Nephron (organoid): ENCODE measurements around the gene EIF2B4.

Experiments
- H3K27ac Mint-ChIP-seq, 3 experiments: 2 replicates each; pipeline ENCODE4 v1.8.0; 2020; ENCODE audit warnings: mixed read lengths in 3 of 3, mild to moderate bottlenecking in 2 of 3, moderate library complexity in 1 of 3
- H3K27me3 Mint-ChIP-seq: 2 replicates; pipeline ENCODE4 v1.8.0; 2021; ENCODE audit warnings: low read depth, mild to moderate bottlenecking, moderate library complexity, mixed read lengths
- H3K36me3 Mint-ChIP-seq: 2 replicates; pipeline ENCODE4 v1.8.0; 2020; ENCODE audit warnings: low read depth, mixed read lengths
- H3K4me1 Mint-ChIP-seq: 2 replicates; pipeline ENCODE4 v1.8.0; 2020; ENCODE audit warnings: mixed read lengths
- H3K4me3 Mint-ChIP-seq, 3 experiments: 2 replicates each; pipeline ENCODE4 v1.8.0; 2020; ENCODE audit warnings: mild to moderate bottlenecking in 3 of 3, mixed read lengths in 3 of 3, moderate library complexity in 2 of 3
- H3K9me3 Mint-ChIP-seq: 2 replicates; pipeline ENCODE4 v1.8.0; 2020; ENCODE audit warnings: mixed read lengths
- TF ChIP-seq, protein P1 (sequence below), 3 experiments: fragments of 200-600 bp; sonication (generic); IDR thresholded peaks; one replicate each; pipeline ENCODE4 v1.5.0; 2021; ENCODE audit warnings: antibody characterized with exemption in 3 of 3; ENCODE audit not compliant: unreplicated experiment in 3 of 3

The EIF2B4 gene

GRCh38 chr2:27381577-27382181, 11.5 kb upstream of the EIF2B4 start:
- H3K36me3 Mint-ChIP-seq, result peaks cover 50% of the 10 kb centered on the region
- TF ChIP-seq, protein P1, sequence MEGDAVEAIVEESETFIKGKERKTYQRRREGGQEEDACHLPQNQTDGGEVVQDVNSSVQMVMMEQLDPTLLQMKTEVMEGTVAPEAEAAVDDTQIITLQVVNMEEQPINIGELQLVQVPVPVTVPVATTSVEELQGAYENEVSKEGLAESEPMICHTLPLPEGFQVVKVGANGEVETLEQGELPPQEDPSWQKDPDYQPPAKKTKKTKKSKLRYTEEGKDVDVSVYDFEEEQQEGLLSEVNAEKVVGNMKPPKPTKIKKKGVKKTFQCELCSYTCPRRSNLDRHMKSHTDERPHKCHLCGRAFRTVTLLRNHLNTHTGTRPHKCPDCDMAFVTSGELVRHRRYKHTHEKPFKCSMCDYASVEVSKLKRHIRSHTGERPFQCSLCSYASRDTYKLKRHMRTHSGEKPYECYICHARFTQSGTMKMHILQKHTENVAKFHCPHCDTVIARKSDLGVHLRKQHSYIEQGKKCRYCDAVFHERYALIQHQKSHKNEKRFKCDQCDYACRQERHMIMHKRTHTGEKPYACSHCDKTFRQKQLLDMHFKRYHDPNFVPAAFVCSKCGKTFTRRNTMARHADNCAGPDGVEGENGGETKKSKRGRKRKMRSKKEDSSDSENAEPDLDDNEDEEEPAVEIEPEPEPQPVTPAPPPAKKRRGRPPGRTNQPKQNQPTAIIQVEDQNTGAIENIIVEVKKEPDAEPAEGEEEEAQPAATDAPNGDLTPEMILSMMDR (IDR thresholded peaks at IDR 0.05; ENCODE audit: unreplicated experiment in 3 of 3), result no peak
- H3K4me3 Mint-ChIP-seq, result peak overlapping the region; percentile 87 to 93 (median 90)
- no peaks in the 10 kb centered on the region for H3K9me3 Mint-ChIP-seq
- peak overlapping the region; percentile 90 to 98 (median 93) for H3K27ac Mint-ChIP-seq
- peaks cover 25% of the 10 kb centered on the region for H3K4me1 Mint-ChIP-seq
- no peaks in the 10 kb centered on the region for H3K27me3 Mint-ChIP-seq

DNA sequence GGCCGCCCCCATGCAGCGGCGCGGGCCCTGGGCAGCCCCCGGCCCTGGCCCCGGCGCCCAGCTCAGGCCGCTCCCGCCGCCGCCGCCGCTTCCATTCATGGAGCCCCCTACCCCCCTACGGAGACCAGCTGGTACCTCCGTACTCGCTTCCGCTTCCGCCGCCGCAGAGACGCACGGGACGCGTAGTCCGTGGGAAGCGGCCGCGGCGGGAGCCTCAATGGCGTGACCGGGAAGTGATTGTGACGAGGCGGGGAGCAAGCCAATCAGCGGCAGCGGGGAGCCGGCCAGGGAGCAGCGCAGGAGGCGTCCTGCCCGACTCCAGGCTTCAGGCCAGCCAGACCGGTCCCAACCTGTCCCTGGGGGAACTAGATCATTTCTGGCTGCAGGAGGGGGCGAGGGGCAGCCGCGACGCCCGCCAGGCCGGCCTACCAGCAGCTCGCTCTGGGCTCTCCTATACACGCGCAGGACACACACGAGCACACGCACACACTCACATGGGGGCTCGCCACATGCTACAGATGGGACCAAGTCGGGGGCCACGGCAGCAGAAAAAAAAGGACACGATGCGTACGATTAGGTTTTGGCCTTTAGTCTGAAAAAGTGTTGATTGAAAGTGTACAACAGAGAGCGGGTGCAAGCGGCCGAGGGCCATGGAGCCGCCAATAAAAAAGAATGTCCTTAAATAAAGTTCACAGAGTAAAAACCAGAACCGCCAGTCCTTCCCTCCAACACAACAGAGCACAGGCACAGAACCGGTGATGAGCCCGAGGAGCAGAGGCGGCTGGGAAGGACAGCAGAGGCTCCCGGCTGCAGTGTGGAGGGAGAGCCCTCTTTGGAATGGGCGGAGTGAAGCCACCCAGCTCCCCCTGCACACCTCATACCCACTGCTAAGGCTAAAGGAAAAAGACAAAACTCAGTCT, 10.7 kb upstream of the EIF2B4 start, which contains the start of gene ZNF513:
ZNF513 (minus strand) TSS at position 109 of the 920 bp plus-strand sequence. CDS start 208 bp downstream, outside the sequence.
- H3K36me3 Mint-ChIP-seq, result peaks cover 55% of the 10 kb centered on the region
- peaks cover 25% of the 10 kb centered on the region for H3K4me1 Mint-ChIP-seq
- H3K4me3 Mint-ChIP-seq, result peak within 1 kb of the TSS; percentile 90 to 93 (median 92)
- H3K27me3 Mint-ChIP-seq, result no peaks in the 10 kb centered on the region
- no peaks in the 10 kb centered on the region for H3K9me3 Mint-ChIP-seq
- peak within 1 kb of the TSS; percentile 90 to 98 (median 93) for H3K27ac Mint-ChIP-seq
- TF ChIP-seq, protein P1 (IDR thresholded peaks at IDR 0.05; ENCODE audit: unreplicated experiment in 3 of 3), result no peak

DNA sequence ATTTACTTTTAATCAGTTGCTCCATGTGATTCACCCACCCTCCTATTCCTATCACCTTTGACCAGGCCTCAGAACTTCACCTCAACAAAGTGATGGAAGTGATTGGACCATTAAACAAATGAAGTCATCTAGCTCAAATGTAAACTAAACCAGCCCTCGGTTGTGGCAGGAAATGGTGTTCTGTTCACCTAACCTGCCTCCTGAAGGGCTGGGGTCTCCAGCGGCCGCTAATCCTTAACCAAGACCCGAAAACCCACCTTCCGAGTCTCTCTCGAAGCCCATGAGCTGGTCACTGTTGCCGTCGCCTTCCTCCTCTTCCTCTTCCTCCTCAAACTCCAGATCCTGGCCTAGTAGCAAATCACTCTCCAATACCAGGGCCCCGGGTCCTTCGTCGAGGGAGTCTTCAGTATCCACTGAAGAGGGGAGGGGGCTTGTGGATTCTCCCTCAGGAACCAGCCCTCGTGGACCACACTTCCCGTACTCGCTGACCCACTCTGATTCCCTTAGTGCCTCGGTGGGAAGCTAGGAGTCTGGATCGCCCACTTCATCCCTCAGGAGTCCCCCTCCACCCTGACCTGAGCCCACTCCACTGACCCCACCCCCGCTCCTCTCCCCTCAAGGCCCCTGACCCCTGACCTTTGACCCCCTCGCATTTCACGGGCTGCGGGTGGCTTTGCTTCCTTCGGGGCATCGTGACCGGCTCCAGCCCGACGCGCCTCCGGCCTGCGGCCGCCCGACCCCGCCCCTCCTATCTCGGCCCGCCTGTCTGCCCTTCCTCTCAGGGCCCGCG, 9.9 kb upstream of the EIF2B4 start:
- no peaks in the 10 kb centered on the region for H3K27me3 Mint-ChIP-seq
- H3K36me3 Mint-ChIP-seq, result peaks cover 52% of the 10 kb centered on the region
- H3K4me3 Mint-ChIP-seq, result peak overlapping the region; percentile 90 to 93 (median 92)

DNA sequence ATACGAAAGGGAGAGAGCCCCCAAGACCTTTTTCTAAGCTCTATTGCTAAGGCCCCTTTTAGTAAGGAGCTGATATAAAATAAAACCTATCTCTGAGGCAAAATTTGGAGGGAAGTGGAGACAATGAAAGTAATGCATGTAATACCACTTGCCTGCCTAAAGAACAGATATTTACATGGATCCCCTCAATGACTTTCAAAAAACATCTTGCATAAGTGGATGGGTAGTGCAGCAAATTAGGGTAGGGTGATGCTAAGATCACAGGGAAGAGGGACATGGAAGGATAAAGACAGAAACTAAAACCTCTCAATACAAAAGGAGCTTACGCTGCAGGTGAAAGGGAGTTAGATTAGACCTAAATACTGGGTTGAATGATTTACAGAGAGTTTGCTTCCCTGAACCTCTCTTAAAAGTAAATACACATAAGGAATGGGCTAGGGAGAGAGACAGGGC, 9.3 kb upstream of the EIF2B4 start:
- Mint-ChIP-seq H3K4me1 (peaks cover 25% of the 10 kb centered on the region), H3K9me3 (no peaks in the 10 kb centered on the region), H3K4me3 (peak overlapping the region; percentile 90 to 93 (median 92)), H3K36me3 (peaks cover 54% of the 10 kb centered on the region), H3K27ac (peak overlapping the region; percentile 90 to 93 (median 93)), H3K27me3 (no peaks in the 10 kb centered on the region)
- TF ChIP-seq, protein P1 (IDR thresholded peaks at IDR 0.05; ENCODE audit: unreplicated experiment in 3 of 3), result no peak

More for the DNA sequence above, 9.9 kb upstream of the EIF2B4 start:
- Mint-ChIP-seq H3K27ac (peak overlapping the region; percentile 90 to 93 (median 93)), H3K9me3 (no peaks in the 10 kb centered on the region), H3K4me1 (peaks cover 25% of the 10 kb centered on the region)
- TF ChIP-seq, protein P1 (IDR thresholded peaks at IDR 0.05; ENCODE audit: unreplicated experiment in 3 of 3), result no peak

- TF ChIP-seq, protein P1 (IDR thresholded peaks at IDR 0.05; ENCODE audit: unreplicated experiment in 3 of 3), result no peak
- Mint-ChIP-seq H3K27ac (peak overlapping the region; percentile 90 to 93 (median 93)), H3K4me3 (peak overlapping the region; percentile 90 to 93 (median 92)), H3K27me3 (no peaks in the 10 kb centered on the region), H3K4me1 (peaks cover 25% of the 10 kb centered on the region), H3K9me3 (no peaks in the 10 kb centered on the region), H3K36me3 (peaks cover 54% of the 10 kb centered on the region)
These were observed 8.7 kb upstream of the EIF2B4 start for GRCh38 chr2:27378809-27379290.
